Prostate gland (tissue), 2 donors: ENCODE measurements around the gene FAU.

Experiments
- POLR2A ChIP-seq: fragments of 450-650 bp; IDR thresholded peaks from one replicate; pipeline ENCODE4 v1.6.1; 2016; ENCODE audit warnings: antibody characterized with exemption, mild to moderate bottlenecking
- POLR2AphosphoS5 ChIP-seq: sonication (generic); formaldehyde crosslinking; IDR thresholded peaks from one replicate; pipeline ENCODE4 v1.6.1; 2017; ENCODE audit warnings: antibody characterized with exemption
- TF ChIP-seq, protein P1 (sequence below), 4 experiments: fragments of 200-600 bp in 2 of 4; fragments of 450-650 bp in 2 of 4; sonication (generic) in 2 of 4; IDR thresholded peaks; 1 replicate in 3 of 4; 2 replicates in 1 of 4; pipeline ENCODE4 v1.5.1; 2016 to 2019; ENCODE audit warnings: antibody characterized with exemption in 4 of 4, mild to moderate bottlenecking in 2 of 4, moderate library complexity in 2 of 4

DNA sequence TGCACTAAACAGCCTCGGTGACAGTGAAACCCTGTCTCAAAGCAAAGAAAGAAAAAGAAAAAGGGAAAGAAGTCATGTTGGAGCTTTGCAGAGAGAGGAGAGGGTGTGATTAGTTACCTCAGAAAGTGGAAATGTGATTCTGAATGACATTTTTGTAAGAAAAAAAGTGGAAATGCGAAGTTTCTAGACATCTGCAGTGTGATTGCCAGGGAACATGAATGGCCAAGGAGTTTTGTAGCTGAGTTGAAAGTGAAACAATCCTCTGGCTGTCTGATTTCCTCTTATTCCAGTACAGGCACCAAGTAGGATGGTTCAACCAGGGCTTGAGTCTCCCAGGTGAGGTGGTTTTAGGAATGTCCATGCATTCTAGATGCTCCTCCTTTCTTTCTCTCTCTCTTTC lies 30.2 kb upstream of the FAU start:
- no peak for TF ChIP-seq POLR2A
- TF ChIP-seq, protein P1, sequence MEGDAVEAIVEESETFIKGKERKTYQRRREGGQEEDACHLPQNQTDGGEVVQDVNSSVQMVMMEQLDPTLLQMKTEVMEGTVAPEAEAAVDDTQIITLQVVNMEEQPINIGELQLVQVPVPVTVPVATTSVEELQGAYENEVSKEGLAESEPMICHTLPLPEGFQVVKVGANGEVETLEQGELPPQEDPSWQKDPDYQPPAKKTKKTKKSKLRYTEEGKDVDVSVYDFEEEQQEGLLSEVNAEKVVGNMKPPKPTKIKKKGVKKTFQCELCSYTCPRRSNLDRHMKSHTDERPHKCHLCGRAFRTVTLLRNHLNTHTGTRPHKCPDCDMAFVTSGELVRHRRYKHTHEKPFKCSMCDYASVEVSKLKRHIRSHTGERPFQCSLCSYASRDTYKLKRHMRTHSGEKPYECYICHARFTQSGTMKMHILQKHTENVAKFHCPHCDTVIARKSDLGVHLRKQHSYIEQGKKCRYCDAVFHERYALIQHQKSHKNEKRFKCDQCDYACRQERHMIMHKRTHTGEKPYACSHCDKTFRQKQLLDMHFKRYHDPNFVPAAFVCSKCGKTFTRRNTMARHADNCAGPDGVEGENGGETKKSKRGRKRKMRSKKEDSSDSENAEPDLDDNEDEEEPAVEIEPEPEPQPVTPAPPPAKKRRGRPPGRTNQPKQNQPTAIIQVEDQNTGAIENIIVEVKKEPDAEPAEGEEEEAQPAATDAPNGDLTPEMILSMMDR (IDR thresholded peaks at IDR 0.05) = no peak
- no peak for TF ChIP-seq POLR2AphosphoS5
